Fibroblast of pulmonary artery (primary cell): Measurements from ENCODE around the gene WLS.

Experiments used
- DNase-seq: peaks from one replicate; pipeline ENCODE4 v3.0.0-alpha.2; 2010; ENCODE audit warnings: low read depth
- H3K4me3 ChIP-seq: replicated peaks from 2 replicates; pipeline ENCODE4 v1.5.1; 2011; ENCODE audit warnings: low read depth, mild to moderate bottlenecking, control low read depth, low read length, moderate library complexity
- CTCF ChIP-seq: IDR thresholded peaks from 2 replicates; pipeline ENCODE4 v1.5.1; 2011; ENCODE audit warnings: mild to moderate bottlenecking, control low read depth, low read length, inconsistent platforms; ENCODE audit errors: missing control alignments

WLS gene

GRCh38 chr1:68141071-68142021 lies 91.0 kb downstream of the WLS start:
- no peak for TF ChIP-seq CTCF
- peak; percentile 83 for DNase-seq
- H3K4me3 ChIP-seq, result no peak overlapping the region

GRCh38 chr1:68140536-68140935 lies 91.8 kb downstream of the WLS start:
- peak; percentile 49 for DNase-seq
- H3K4me3 ChIP-seq, result no peak overlapping the region
- TF ChIP-seq CTCF, result no peak

- no peak for TF ChIP-seq CTCF
- peak; percentile 25 for DNase-seq
- H3K4me3 ChIP-seq, result no peak overlapping the region
Measured at GRCh38 chr1:68136187-68136586, 96.1 kb downstream of the WLS start.

- no peak for DNase-seq
- no peak for TF ChIP-seq CTCF
Measured at GRCh38 chr1:68132426-68133130, 99.7 kb downstream of the WLS start.

DNA sequence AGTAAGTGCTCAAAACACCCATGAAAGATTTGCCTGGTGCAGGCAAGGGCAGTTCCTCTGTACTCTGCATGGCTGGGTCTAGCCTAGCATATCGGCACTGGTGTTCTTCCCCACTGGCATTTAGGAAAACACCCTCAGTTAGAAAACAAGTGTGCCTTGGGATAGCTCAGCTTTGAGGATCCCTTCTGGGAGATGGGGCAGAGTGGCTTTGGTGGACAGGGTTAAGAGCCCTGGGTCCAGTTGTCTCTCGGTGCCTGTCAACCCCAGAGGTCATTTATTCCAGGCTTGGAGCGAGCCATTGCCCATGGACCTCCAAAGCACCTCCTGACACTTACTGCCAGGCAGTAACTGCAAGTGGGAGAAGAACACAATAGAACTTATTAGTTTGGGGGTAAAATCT lies 101.1 kb downstream of the WLS start:
- DNase-seq, result no peak
- TF ChIP-seq CTCF, result no peak
- no peak overlapping the region for H3K4me3 ChIP-seq

More at GRCh38 chr1:68132426-68133130, 99.7 kb downstream of the WLS start:
- no peak overlapping the region for H3K4me3 ChIP-seq

DNA sequence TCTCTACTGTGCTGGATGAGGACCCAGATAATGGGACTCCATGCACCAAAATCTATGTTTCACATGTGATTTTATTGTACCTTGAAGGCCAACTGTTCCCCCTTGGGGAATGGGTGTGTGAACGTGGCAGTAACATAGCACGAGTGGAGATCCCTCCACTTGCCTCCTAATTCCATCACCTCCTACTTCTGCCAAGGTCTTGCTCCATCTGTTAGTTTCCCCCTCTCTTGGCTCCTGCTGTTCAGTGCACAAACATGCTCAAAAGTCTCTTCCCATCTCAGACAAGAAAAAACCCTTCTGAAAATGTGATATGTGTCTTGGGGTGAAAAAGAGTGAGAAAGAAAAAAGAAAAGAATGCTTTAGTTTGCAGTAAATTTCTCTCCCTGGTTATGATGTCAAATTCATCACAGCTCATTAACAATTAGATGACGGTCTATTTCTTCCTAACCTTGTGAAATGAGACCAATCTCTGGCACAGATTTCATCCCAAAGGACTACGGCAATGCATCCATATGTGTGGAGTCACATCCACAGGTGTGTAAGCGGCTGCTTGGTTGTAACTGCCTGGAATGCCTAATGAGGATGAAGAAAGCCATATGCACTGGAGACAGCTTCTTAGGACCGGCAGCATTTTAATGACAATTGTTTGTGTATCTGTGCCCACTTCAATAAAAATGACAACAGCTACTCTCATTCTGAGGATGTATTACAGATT lies 102.6 kb downstream of the WLS start:
- H3K4me3 ChIP-seq, result no peak overlapping the region
- DNase-seq, result no peak

More for the DNA sequence above, 102.6 kb downstream of the WLS start:
- no peak for TF ChIP-seq CTCF
